AG04449 (cell line): ENCODE data around the gene LINC01488.

Experiments
- CTCF ChIA-PET: fragments of 350-600 bp; formaldehyde crosslinking; extraction: SDS; loops from one replicate; lab custom pipeline; 2021; ENCODE audit warnings: antibody characterized with exemption; lab: Yijun Ruan, JAX
- POLR2A ChIA-PET: fragments of 400-600, 350-600 bp; formaldehyde crosslinking; extraction: SDS; loops from one replicate; lab custom pipeline; 2020; ENCODE audit warnings: antibody characterized with exemption, inconsistent platforms; lab: Yijun Ruan, JAX
- DNase-seq: peaks from one replicate; pipeline ENCODE4 v3.0.0-alpha.2; 2010; ENCODE audit warnings: low read depth, low spot score
- H3K4me3 ChIP-seq: 2 replicates; pipeline ENCODE4 v1.5.1; 2011; ENCODE audit warnings: low read depth, mild to moderate bottlenecking, control low read depth, low read length
- TF ChIP-seq, protein P1 (sequence below): IDR thresholded peaks from one replicate; pipeline ENCODE4 v1.5.1; 2011; ENCODE audit warnings: mild to moderate bottlenecking, moderate library complexity, low read length, control low read depth, inconsistent platforms; ENCODE audit not compliant: insufficient read depth; ENCODE audit errors: missing control alignments

LINC01488 gene

GRCh38 chr11:69465236-69466000 is 16.0 kb upstream of the LINC01488 start:
- H3K4me3 ChIP-seq = no peak overlapping the region
- POLR2A ChIA-PET = no interaction called here
- CTCF ChIA-PET = interaction anchor here (1.3 kb wide), 1 partner anchor 334 kb away, joined by 3 read pairs; no protein-coding TSS in a partner anchor
- TF ChIP-seq, protein P1, sequence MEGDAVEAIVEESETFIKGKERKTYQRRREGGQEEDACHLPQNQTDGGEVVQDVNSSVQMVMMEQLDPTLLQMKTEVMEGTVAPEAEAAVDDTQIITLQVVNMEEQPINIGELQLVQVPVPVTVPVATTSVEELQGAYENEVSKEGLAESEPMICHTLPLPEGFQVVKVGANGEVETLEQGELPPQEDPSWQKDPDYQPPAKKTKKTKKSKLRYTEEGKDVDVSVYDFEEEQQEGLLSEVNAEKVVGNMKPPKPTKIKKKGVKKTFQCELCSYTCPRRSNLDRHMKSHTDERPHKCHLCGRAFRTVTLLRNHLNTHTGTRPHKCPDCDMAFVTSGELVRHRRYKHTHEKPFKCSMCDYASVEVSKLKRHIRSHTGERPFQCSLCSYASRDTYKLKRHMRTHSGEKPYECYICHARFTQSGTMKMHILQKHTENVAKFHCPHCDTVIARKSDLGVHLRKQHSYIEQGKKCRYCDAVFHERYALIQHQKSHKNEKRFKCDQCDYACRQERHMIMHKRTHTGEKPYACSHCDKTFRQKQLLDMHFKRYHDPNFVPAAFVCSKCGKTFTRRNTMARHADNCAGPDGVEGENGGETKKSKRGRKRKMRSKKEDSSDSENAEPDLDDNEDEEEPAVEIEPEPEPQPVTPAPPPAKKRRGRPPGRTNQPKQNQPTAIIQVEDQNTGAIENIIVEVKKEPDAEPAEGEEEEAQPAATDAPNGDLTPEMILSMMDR = no peak
- DNase-seq = no peak

DNA sequence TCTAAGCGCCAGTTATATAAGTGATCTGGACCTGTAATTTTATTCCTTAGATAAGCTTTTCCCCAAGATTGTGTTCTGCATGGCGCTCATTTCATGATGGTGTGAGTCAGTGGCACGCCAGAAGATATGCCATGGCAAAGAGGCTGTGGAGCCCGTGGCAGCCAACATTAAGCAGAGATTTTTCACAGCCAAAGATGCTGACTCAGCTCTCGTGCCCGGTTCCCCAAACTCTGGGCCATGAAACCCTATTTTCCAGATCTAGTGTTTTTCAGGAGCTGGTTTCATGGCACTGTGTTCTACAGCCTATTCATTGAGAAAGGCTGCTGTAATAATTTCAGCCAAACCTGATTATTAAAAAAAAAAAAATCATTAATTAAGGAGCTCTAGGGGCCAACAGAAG is 15.4 kb upstream of the LINC01488 start:
- CTCF ChIA-PET = interaction anchor here (1.0 to 1.3 kb wide), 2 partner anchors 123 to 335 kb away, joined by 3 read pairs; no protein-coding TSS in a partner anchor
- TF ChIP-seq, protein P1 = no peak
- POLR2A ChIA-PET = no interaction called here
- no peak overlapping the region for H3K4me3 ChIP-seq
- no peak for DNase-seq

GRCh38 chr11:69467196-69467595 is 14.3 kb upstream of the LINC01488 start:
- ChIA-PET CTCF (interaction anchor here (1.0 kb wide), 1 partner anchor 122 kb away, joined by 3 read pairs; no protein-coding TSS in a partner anchor), POLR2A (no interaction called here)
- TF ChIP-seq, protein P1 = no peak
- no peak for DNase-seq
- H3K4me3 ChIP-seq = no peak overlapping the region

- no peak overlapping the region for H3K4me3 ChIP-seq
- CTCF ChIA-PET = no interaction called here
- TF ChIP-seq, protein P1 = no peak
- no peak for DNase-seq
- POLR2A ChIA-PET = no interaction called here
Measured at GRCh38 chr11:69467646-69468045, 13.8 kb upstream of the LINC01488 start.

DNA sequence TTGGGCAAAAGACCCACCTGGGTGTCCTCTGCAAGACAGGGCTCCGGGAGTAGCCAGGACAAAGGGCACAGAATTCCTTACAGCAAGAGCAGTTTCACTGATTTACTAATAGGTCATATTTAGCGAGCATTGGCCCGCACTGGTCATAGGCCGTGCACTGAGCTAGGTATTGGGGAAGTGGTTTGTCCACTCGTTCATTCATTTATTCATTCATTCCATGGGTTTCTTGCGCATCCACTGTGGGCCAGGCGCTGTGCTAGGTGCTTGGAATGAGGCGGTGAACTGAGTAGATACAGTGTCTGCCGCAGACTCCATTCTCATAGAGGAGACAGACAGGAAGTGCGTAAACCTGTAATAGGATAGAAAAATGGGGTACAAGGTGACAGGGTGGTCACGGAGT is 13.2 kb upstream of the LINC01488 start:
- DNase-seq = no peak
- no peak overlapping the region for H3K4me3 ChIP-seq
- POLR2A ChIA-PET = no interaction called here
- TF ChIP-seq, protein P1 = no peak
- CTCF ChIA-PET = no interaction called here

DNA sequence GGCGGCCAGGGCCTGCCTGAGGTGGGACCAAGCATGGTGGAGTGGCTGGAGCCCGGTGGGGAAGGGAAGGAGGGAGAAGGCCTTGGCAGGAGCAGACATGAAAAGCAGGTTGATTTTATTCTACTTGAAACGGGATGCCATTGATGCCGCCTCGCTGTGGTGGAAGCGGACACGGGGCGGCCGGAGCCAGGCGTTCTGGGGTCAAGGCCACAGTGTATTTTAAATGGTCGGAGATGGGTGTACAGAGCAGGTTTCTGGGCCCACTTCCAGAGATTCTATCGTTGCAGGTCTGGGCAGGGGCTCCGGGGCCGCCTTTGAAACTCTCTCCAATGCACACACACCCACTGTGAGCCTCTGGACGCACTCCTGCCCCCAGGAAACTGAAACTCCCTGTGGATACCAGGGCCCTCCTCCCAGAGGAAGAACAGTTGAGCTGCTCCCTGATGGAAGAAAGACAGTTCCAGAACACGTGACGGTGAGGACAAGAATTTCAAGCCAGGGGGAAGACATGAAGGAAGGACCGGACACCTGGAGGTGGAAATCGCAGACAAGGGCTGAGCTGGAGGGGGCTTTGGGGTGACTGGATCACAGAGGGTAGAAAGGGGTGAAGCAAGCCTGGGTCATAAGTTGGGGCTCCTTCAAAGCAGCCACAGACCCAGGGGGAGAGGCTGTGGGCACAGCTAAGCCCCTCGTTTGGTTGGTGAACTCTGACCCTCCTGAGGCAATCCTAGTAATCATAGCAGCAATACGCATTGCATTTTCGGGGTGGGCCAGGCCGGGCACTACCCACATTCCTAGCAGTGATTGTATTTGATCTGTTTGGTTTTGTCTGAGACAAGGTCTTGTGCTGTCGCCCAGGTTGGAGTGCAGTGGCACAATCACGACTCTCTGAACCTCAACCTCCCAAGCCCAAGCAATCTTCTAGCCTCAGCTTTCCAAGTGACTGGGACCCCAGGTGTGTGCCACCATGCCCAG is 12.3 kb upstream of the LINC01488 start:
- CTCF ChIA-PET = no interaction called here
- POLR2A ChIA-PET = no interaction called here
- no peak for DNase-seq
- TF ChIP-seq, protein P1 = no peak
- no peak overlapping the region for H3K4me3 ChIP-seq
